GM18520 (cell line): ENCODE results near the gene TTC33.

ENCODE experiments used
- ATAC-seq: cut with Tn5 transposase; IDR thresholded peaks from one replicate; pipeline ENCODE4 v1.9.1; 2021; ENCODE audit not compliant: unreplicated experiment

The TTC33 gene

GRCh38 chr5:40524677-40525076 is 231.1 kb downstream of the TTC33 start:
- ATAC-seq = no peak

- ATAC-seq = no peak
Observed at GRCh38 chr5:40521925-40522324, 233.8 kb downstream of the TTC33 start.

- ATAC-seq = no peak
Observed at GRCh38 chr5:40521108-40521785, 234.5 kb downstream of the TTC33 start.

- ATAC-seq = no peak
Observed at GRCh38 chr5:40518485-40518917, 237.3 kb downstream of the TTC33 start.

GRCh38 chr5:40515476-40515875 is 240.3 kb downstream of the TTC33 start:
- no peak for ATAC-seq

GRCh38 chr5:40514976-40515375 is 240.8 kb downstream of the TTC33 start:
- ATAC-seq = no peak

GRCh38 chr5:40511801-40512200 is 244.0 kb downstream of the TTC33 start:
- no peak for ATAC-seq

GRCh38 chr5:40507095-40507494 is 248.7 kb downstream of the TTC33 start:
- ATAC-seq = no peak

GRCh38 chr5:40505031-40505430 is 250.7 kb downstream of the TTC33 start:
- no peak for ATAC-seq

- no peak for ATAC-seq
Observed at GRCh38 chr5:40503439-40503838, 252.3 kb downstream of the TTC33 start.

GRCh38 chr5:40502736-40503135 is 253.0 kb downstream of the TTC33 start:
- ATAC-seq = peak; percentile 63

GRCh38 chr5:40501711-40502444 is 253.9 kb downstream of the TTC33 start:
- no peak for ATAC-seq

- no peak for ATAC-seq
Observed at GRCh38 chr5:40499518-40500273, 256.1 kb downstream of the TTC33 start.

- ATAC-seq = no peak
Observed at GRCh38 chr5:40499007-40499406, 256.8 kb downstream of the TTC33 start.

- peak; percentile 44 for ATAC-seq
Observed at GRCh38 chr5:40497573-40497972, 258.2 kb downstream of the TTC33 start.

- no peak for ATAC-seq
Observed at GRCh38 chr5:40495237-40495635, 260.5 kb downstream of the TTC33 start.

GRCh38 chr5:40494631-40495236 is 261.0 kb downstream of the TTC33 start:
- no peak for ATAC-seq

- no peak for ATAC-seq
Observed at GRCh38 chr5:40492056-40492455, 263.7 kb downstream of the TTC33 start.

- ATAC-seq = no peak
Observed at GRCh38 chr5:40491644-40492043, 264.1 kb downstream of the TTC33 start.

- peak; percentile 41 for ATAC-seq
Observed at GRCh38 chr5:40490464-40491111, 265.2 kb downstream of the TTC33 start.

- no peak for ATAC-seq
Observed at GRCh38 chr5:40489421-40489820, 266.3 kb downstream of the TTC33 start.
